B cell (primary cell): ENCODE data around the gene ABCG2. TPM values are rescaled to one million over a fixed set of nuclear protein-coding genes. Genes with fewer than 3 reads are reported as not detected.

Experiments used
- ATAC-seq: fragments of 200-7000 bp; cut with Tn5 transposase; one replicate; pipeline ENCODE4 v1.10.0; 2021; ENCODE audit warnings: low read depth, mild to moderate bottlenecking, moderate number of reproducible peaks, moderate library complexity
- CTCF ChIA-PET: fragments of 350-600 bp; sonication (Branson Sonifier 250); formaldehyde crosslinking; loops from one replicate; lab custom pipeline; 2021; ENCODE audit warnings: antibody characterized with exemption, inconsistent platforms; lab: Charles Lee
- POLR2A ChIA-PET: fragments of 350-600 bp; sonication (Branson Sonifier 250); formaldehyde crosslinking; loops from one replicate; lab custom pipeline; 2021; ENCODE audit warnings: antibody characterized with exemption; lab: Charles Lee
- DNase-seq: peaks from one replicate; pipeline ENCODE4 v3.0.0; 2013
- H2AFZ ChIP-seq: 2 replicates; pipeline ENCODE4 v1.6.1; 2012; ENCODE audit warnings: mild to moderate bottlenecking, low read depth, low read length; ENCODE audit not compliant: insufficient read depth, poor library complexity, severe bottlenecking
- H3K27ac ChIP-seq, 2 donors: 1 replicate in 1 of 2; 2 replicates in 1 of 2; pipeline ENCODE4 v1.5.1; 2012 to 2013; ENCODE audit warnings: low read length in 2 of 2, mild to moderate bottlenecking in 2 of 2, moderate library complexity in 1 of 2
- H3K27me3 ChIP-seq, 4 experiments: fragments of 200-600 bp in 1 of 4; sonication (generic) in 1 of 4; replicated peaks in 1 of 4; 1 replicate in 2 of 4; 2 replicates in 2 of 4; pipeline versions ENCODE4 v1.6.1 to v1.7.0; 2013 to 2016; ENCODE audit warnings: low read length in 3 of 4, mild to moderate bottlenecking in 2 of 4, mixed read lengths in 1 of 4, moderate library complexity in 1 of 4; ENCODE audit not compliant: insufficient read depth in 4 of 4, control insufficient read depth in 3 of 4; ENCODE audit errors: control extremely low read depth in 1 of 4
- H3K36me3 ChIP-seq, 2 experiments: replicated peaks in 1 of 2; 1 replicate in 1 of 2; 2 replicates in 1 of 2; pipeline versions ENCODE4 v1.6.1 to v1.7.1; 2013; ENCODE audit warnings: low read length in 1 of 2; ENCODE audit not compliant: insufficient read depth in 2 of 2, control insufficient read depth in 1 of 2; ENCODE audit errors: control extremely low read depth in 1 of 2, extremely low read depth in 1 of 2
- H3K4me1 ChIP-seq, 2 donors: fragments of 200-600 bp in 1 of 2; sonication (generic) in 1 of 2; 1 replicate in 1 of 2; 2 replicates in 1 of 2; pipeline versions ENCODE4 v1.5.1 to v1.6.1; 2013 to 2017; ENCODE audit warnings: low read length in 2 of 2; ENCODE audit not compliant: control insufficient read depth in 2 of 2, insufficient read depth in 2 of 2
- H3K4me2 ChIP-seq: replicated peaks from 2 replicates; pipeline ENCODE3; 2012; ENCODE audit warnings: mild to moderate bottlenecking, low read depth, low read length; ENCODE audit not compliant: poor library complexity, severe bottlenecking
- H3K4me3 ChIP-seq, 5 experiments: fragments of 200-600 bp in 1 of 5; sonication (generic) in 1 of 5; 1 replicate in 3 of 5; 2 replicates in 2 of 5; pipeline versions ENCODE4 v1.5.1 to v1.7.0; 2011 to 2016; ENCODE audit warnings: low read length in 4 of 5, mild to moderate bottlenecking in 4 of 5, low read depth in 2 of 5, control low read depth in 1 of 5, moderate library complexity in 1 of 5; ENCODE audit not compliant: insufficient read depth in 1 of 5; ENCODE audit errors: control extremely low read depth in 1 of 5, extremely low read depth in 1 of 5
- H3K79me2 ChIP-seq: fragments of 200-600 bp; sonication (generic); one replicate; pipeline ENCODE4 v1.6.0; 2016; ENCODE audit warnings: low read length; ENCODE audit not compliant: control insufficient read depth, insufficient read depth
- H3K9ac ChIP-seq: fragments of 200-600 bp; sonication (generic); 2 replicates; pipeline ENCODE4 v1.6.1; 2017; ENCODE audit warnings: mild to moderate bottlenecking, low read length, moderate library complexity
- H3K9me3 ChIP-seq, 3 donors: one replicate each; pipeline versions ENCODE4 v1.6.1 to v1.7.1; 2013; ENCODE audit warnings: low read length in 2 of 3; ENCODE audit not compliant: control insufficient read depth in 2 of 3, insufficient read depth in 1 of 3; ENCODE audit errors: control extremely low read depth in 1 of 3
- H4K20me1 ChIP-seq: 2 replicates; pipeline ENCODE4 v1.6.0; 2012; ENCODE audit warnings: mild to moderate bottlenecking, low read length; ENCODE audit not compliant: insufficient read depth, control insufficient read depth, poor library complexity, severe bottlenecking
- H3K27ac Mint-ChIP-seq: one replicate; pipeline ENCODE4 v1.8.0; 2021; ENCODE audit warnings: mixed read lengths
- H3K27me3 Mint-ChIP-seq: one replicate; pipeline ENCODE4 v1.8.0; 2021; ENCODE audit warnings: mixed read lengths
- H3K4me1 Mint-ChIP-seq: one replicate; pipeline ENCODE4 v1.8.0; 2021; ENCODE audit warnings: mixed read lengths
- H3K4me3 Mint-ChIP-seq: one replicate; pipeline ENCODE4 v1.8.0; 2021; ENCODE audit warnings: mixed read lengths
- H3K9me3 Mint-ChIP-seq: one replicate; pipeline ENCODE4 v1.8.0; 2022; ENCODE audit warnings: mixed read lengths; ENCODE audit not compliant: insufficient read depth
- EZH2 ChIP-seq: IDR thresholded peaks from 2 replicates; pipeline ENCODE4 v1.6.1; 2012; ENCODE audit warnings: borderline replicate concordance, low read depth, mild to moderate bottlenecking, moderate library complexity, low read length; ENCODE audit not compliant: insufficient read depth, poor library complexity, severe bottlenecking
- WGBS: methylation state at CpG from one replicate; pipeline ENCODE4 v1.1.5; 2013; ENCODE audit warnings: missing lambda C conversion rate; ENCODE audit not compliant: insufficient coverage; 5-methylcytosine and 5-hydroxymethylcytosine counted together
- intact Hi-C: fragments of 100-400 bp; cut with micrococcal nuclease; formaldehyde crosslinking; loops from one replicate; pipeline ENCODE4 v1.10.0; 2022
- polyA plus RNA-seq: library from polyadenylated mRNA; depleted of rRNA; stranded (reverse); fragments of >200 nt; gene quantifications from 2 replicates; pipeline ENCODE4 v1.2.3, GENCODE V29; 2012
- total RNA-seq, 2 donors: library from RNA; stranded (reverse); fragments of 120-200 nt in 1 of 2; gene quantifications; 1 replicate in 1 of 2; 2 replicates in 1 of 2; pipeline versions ENCODE4 v1.2.3 to v1.2.4, GENCODE V29; 2013 to 2022
- TF ChIP-seq, protein P1 (sequence below): fragments of 200-600 bp; IDR thresholded peaks from one replicate; pipeline ENCODE4 v1.8.0; 2022; ENCODE audit warnings: antibody characterized with exemption, mild to moderate bottlenecking

ABCG2 gene
- total and polyA plus RNA-seq, 2 donors (not counting 1 experiment from before 2014, with no cell fraction given): 0.01 TPM; not detected in 1

DNA sequence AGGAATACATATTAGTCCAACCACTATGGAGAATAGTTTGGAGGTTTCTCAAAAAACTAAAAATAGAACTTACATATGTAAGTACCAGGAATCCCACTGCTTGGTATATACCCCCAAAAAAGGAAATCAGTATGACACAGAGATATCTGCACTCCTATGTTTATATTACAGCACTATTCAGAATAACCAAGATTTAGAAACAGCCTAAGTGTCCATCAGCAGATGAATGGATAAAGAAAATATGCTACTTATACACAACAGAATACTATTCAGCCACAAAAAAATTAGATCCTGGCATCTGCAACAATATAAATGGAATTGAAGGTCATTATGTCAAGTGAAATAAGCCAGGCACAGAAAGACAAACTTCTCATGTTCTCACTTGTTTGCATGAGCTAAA is 27.5 kb upstream of the ABCG2 start:
- peaks cover 0 to 1% (median 0%) of the 10 kb centered on the region in 3 donors for H3K9me3 ChIP-seq
- no peaks in the 10 kb centered on the region for H3K4me1 ChIP-seq
- Mint-ChIP-seq H3K4me1 (no peaks in the 10 kb centered on the region), H3K9me3 (no peaks in the 10 kb centered on the region), H3K4me3 (no peak overlapping the region), H3K27ac (no peak overlapping the region), H3K27me3 (no peaks in the 10 kb centered on the region)
- H2AFZ ChIP-seq: no peak overlapping the region
- no peak overlapping the region for H3K4me3 ChIP-seq
- POLR2A ChIA-PET: no interaction called here
- H3K9ac ChIP-seq: no peak overlapping the region
- no peaks in the 10 kb centered on the region for H3K36me3 ChIP-seq
- H4K20me1 ChIP-seq: no peaks in the 10 kb centered on the region
- no peak for ATAC-seq
- TF ChIP-seq, protein P1, sequence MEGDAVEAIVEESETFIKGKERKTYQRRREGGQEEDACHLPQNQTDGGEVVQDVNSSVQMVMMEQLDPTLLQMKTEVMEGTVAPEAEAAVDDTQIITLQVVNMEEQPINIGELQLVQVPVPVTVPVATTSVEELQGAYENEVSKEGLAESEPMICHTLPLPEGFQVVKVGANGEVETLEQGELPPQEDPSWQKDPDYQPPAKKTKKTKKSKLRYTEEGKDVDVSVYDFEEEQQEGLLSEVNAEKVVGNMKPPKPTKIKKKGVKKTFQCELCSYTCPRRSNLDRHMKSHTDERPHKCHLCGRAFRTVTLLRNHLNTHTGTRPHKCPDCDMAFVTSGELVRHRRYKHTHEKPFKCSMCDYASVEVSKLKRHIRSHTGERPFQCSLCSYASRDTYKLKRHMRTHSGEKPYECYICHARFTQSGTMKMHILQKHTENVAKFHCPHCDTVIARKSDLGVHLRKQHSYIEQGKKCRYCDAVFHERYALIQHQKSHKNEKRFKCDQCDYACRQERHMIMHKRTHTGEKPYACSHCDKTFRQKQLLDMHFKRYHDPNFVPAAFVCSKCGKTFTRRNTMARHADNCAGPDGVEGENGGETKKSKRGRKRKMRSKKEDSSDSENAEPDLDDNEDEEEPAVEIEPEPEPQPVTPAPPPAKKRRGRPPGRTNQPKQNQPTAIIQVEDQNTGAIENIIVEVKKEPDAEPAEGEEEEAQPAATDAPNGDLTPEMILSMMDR: no peak
- no peak for TF ChIP-seq EZH2
- no peak for DNase-seq
- CTCF ChIA-PET: no interaction called here
- no peak overlapping the region for H3K4me2 ChIP-seq
- H3K79me2 ChIP-seq: no peaks in the 10 kb centered on the region
- intact Hi-C loops: no loop called here
- H3K27me3 ChIP-seq: no peaks in the 10 kb centered on the region
- H3K27ac ChIP-seq: no peak overlapping the region

DNA sequence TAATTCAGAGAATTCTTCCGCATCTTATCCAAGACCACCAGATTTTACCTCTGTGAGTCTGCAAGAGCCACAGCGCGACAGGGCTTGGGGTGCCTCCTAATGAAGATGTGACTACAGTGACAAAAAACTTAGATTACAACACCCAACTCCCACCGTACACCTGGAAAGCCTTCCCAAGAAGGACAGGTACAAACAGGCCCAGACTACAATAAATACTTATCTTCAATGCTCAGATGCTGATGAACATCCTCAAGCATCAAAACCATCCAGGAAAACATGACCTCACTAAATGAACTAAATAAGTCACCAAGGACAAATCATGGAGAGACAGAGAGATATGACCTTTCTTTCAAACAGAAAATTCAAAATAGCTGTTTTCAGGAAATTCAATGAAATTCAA is 20.8 kb upstream of the ABCG2 start:
- 100% methylated on average over 2 of the region's 4 CpGs for WGBS
- Histone ChIP-seq H2AFZ (no peak overlapping the region), H3K36me3 (no peaks in the 10 kb centered on the region), H3K4me3 (no peak overlapping the region), H3K9ac (no peak overlapping the region), H4K20me1 (no peaks in the 10 kb centered on the region), H3K9me3 (peaks cover 0 to 6% (median 0%) of the 10 kb centered on the region in 3 donors), H3K4me2 (no peak overlapping the region), H3K79me2 (no peaks in the 10 kb centered on the region), H3K4me1 (no peaks in the 10 kb centered on the region), H3K27ac (no peak overlapping the region), H3K27me3 (no peaks in the 10 kb centered on the region)
- no peak for DNase-seq
- Mint-ChIP-seq H3K4me1 (no peaks in the 10 kb centered on the region), H3K4me3 (no peak overlapping the region), H3K27me3 (peaks cover 7% of the 10 kb centered on the region), H3K9me3 (no peaks in the 10 kb centered on the region), H3K27ac (no peak overlapping the region)
- no peak for ATAC-seq
- intact Hi-C loops: no loop called here
- CTCF ChIA-PET: interaction anchor here (1.3 kb wide), 1 partner anchor 40 kb away, joined by 3 read pairs; no protein-coding TSS in a partner anchor
- no peak for TF ChIP-seq EZH2
- TF ChIP-seq, protein P1: no peak
- POLR2A ChIA-PET: no interaction called here
